Endothelial cell of umbilical vein (primary cell): ENCODE results near the gene INPP5A.

Experiments
- POLR2A ChIP-seq: IDR thresholded peaks from 2 replicates; pipeline ENCODE4 v1.6.1; 2012; ENCODE audit warnings: low read depth, mild to moderate bottlenecking, control low read depth, low read length
- TF ChIP-seq, protein P1 (sequence below), 2 donors: IDR thresholded peaks; 1 replicate in 1 of 2; 2 replicates in 1 of 2; pipeline ENCODE4 v1.5.1; 2011; ENCODE audit warnings: low read length in 2 of 2, mild to moderate bottlenecking in 2 of 2, moderate library complexity in 2 of 2, control low read depth in 1 of 2, inconsistent platforms in 1 of 2, low read depth in 1 of 2; ENCODE audit not compliant: insufficient read depth in 1 of 2; ENCODE audit errors: extremely low read depth in 1 of 2
- TF ChIP-seq, protein P2 (sequence below): IDR thresholded peaks from 2 replicates; pipeline ENCODE4 v1.6.1; 2011; ENCODE audit not compliant: insufficient read depth, insufficient read length

- TF ChIP-seq, protein P1, sequence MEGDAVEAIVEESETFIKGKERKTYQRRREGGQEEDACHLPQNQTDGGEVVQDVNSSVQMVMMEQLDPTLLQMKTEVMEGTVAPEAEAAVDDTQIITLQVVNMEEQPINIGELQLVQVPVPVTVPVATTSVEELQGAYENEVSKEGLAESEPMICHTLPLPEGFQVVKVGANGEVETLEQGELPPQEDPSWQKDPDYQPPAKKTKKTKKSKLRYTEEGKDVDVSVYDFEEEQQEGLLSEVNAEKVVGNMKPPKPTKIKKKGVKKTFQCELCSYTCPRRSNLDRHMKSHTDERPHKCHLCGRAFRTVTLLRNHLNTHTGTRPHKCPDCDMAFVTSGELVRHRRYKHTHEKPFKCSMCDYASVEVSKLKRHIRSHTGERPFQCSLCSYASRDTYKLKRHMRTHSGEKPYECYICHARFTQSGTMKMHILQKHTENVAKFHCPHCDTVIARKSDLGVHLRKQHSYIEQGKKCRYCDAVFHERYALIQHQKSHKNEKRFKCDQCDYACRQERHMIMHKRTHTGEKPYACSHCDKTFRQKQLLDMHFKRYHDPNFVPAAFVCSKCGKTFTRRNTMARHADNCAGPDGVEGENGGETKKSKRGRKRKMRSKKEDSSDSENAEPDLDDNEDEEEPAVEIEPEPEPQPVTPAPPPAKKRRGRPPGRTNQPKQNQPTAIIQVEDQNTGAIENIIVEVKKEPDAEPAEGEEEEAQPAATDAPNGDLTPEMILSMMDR (IDR thresholded peaks at IDR 0.05; ENCODE audit: extremely low read depth in 1 of 2, insufficient read depth in 1 of 2, low read depth in 1 of 2, low read length in 2 of 2): no peak
- TF ChIP-seq, protein P2, sequence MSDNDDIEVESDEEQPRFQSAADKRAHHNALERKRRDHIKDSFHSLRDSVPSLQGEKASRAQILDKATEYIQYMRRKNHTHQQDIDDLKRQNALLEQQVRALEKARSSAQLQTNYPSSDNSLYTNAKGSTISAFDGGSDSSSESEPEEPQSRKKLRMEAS: no peak
- no peak for TF ChIP-seq POLR2A
These were observed 226.0 kb downstream of the INPP5A start for GRCh38 chr10:132763545-132763944.
